WTC11 (cell line): ENCODE results near the gene PPP1CB. TPM values are rescaled to one million over a fixed set of nuclear protein-coding genes. Genes with fewer than 3 reads are reported as not detected.

Source experiments
- ATAC-seq: fragments of 200-7000 bp; cut with Tn5 transposase; 2 replicates; pipeline ENCODE4 v1.10.0; 2021; ENCODE audit warnings: mild to moderate bottlenecking, moderate library complexity
- CTCF ChIA-PET: fragments of 300-600 bp; sonication (Branson Sonifier 250); formaldehyde crosslinking; loops from one replicate; lab custom pipeline; 2021; ENCODE audit warnings: antibody characterized with exemption; lab: Charles Lee
- POLR2A ChIA-PET: fragments of 350-600 bp; sonication (Branson Sonifier 250); formaldehyde crosslinking; loops from one replicate; lab custom pipeline; 2021; ENCODE audit warnings: antibody characterized with exemption; lab: Charles Lee
- DNase-seq: peaks from one replicate; pipeline ENCODE4 v3.0.0; 2021; ENCODE audit warnings: low spot score
- H3K27ac Mint-ChIP-seq: 2 replicates; pipeline ENCODE4 v1.8.0; 2021; ENCODE audit warnings: mixed read lengths
- H3K27me3 Mint-ChIP-seq: 2 replicates; pipeline ENCODE4 v1.8.0; 2021; ENCODE audit warnings: low read depth, mild to moderate bottlenecking, moderate library complexity, mixed read lengths
- H3K36me3 Mint-ChIP-seq: 2 replicates; pipeline ENCODE4 v1.8.0; 2021; ENCODE audit warnings: mixed read lengths
- H3K4me1 Mint-ChIP-seq: 2 replicates; pipeline ENCODE4 v1.8.0; 2022; ENCODE audit warnings: mixed read lengths
- H3K4me3 Mint-ChIP-seq: 2 replicates; pipeline ENCODE4 v1.8.0; 2021; ENCODE audit warnings: mild to moderate bottlenecking, moderate library complexity, mixed read lengths
- H3K9me3 Mint-ChIP-seq: 2 replicates; pipeline ENCODE4 v1.8.0; 2021; ENCODE audit warnings: mixed read lengths
- CBFB ChIP-seq: sonication (generic); formaldehyde crosslinking; IDR thresholded peaks from 2 replicates; pipeline ENCODE4 v1.8.1; 2022; ENCODE audit warnings: mild to moderate bottlenecking, low read depth, missing genetic modification reagents
- CREM ChIP-seq: sonication (generic); formaldehyde crosslinking; IDR thresholded peaks from 2 replicates; pipeline ENCODE4 v1.8.1; 2022; ENCODE audit warnings: mild to moderate bottlenecking, missing genetic modification reagents, moderate library complexity
- ESRRA ChIP-seq: sonication (generic); formaldehyde crosslinking; IDR thresholded peaks from 2 replicates; pipeline ENCODE4 v1.8.1; 2022; ENCODE audit warnings: mild to moderate bottlenecking, missing genetic modification reagents, borderline replicate concordance
- GABPB1 ChIP-seq: sonication (generic); formaldehyde crosslinking; IDR thresholded peaks from 2 replicates; pipeline ENCODE4 v1.8.1; 2023; ENCODE audit warnings: mild to moderate bottlenecking, missing genetic modification reagents
- GTF2I ChIP-seq: fragments of 250-450 bp; sonication (Bioruptor Pico); conservative IDR thresholded peaks from 2 replicates; pipeline ENCODE4 v1.4.0; 2021; ENCODE audit warnings: mild to moderate bottlenecking
- JUN ChIP-seq: sonication (generic); formaldehyde crosslinking; IDR thresholded peaks from 2 replicates; pipeline ENCODE4 v1.8.0; 2023; ENCODE audit warnings: mild to moderate bottlenecking, missing genetic modification reagents
- RELA ChIP-seq: sonication (generic); formaldehyde crosslinking; IDR thresholded peaks from 2 replicates; pipeline ENCODE4 v1.8.1; 2022; ENCODE audit warnings: missing genetic modification reagents, mild to moderate bottlenecking, borderline replicate concordance
- SOX15 ChIP-seq: fragments of 250-450 bp; sonication (Bioruptor Pico); IDR thresholded peaks from 2 replicates; pipeline ENCODE4 v1.9.0; 2021; ENCODE audit warnings: mild to moderate bottlenecking
- TCF7 ChIP-seq: sonication (generic); formaldehyde crosslinking; IDR thresholded peaks from 2 replicates; pipeline ENCODE4 v1.8.0; 2022; ENCODE audit warnings: mild to moderate bottlenecking, low read depth, missing genetic modification reagents, moderate library complexity
- TEAD4 ChIP-seq: sonication (generic); formaldehyde crosslinking; IDR thresholded peaks from 2 replicates; pipeline ENCODE4 v1.8.0; 2022; ENCODE audit warnings: mild to moderate bottlenecking, missing genetic modification reagents
- ZNF263 ChIP-seq: sonication (generic); formaldehyde crosslinking; IDR thresholded peaks from 2 replicates; pipeline ENCODE4 v1.8.1; 2022; ENCODE audit warnings: low read depth, mild to moderate bottlenecking, moderate library complexity, missing genetic modification reagents
- total RNA-seq: library from RNA; stranded (reverse); gene quantifications from 3 replicates; pipeline ENCODE4 v1.2.3, GENCODE V29; 2021
- TF ChIP-seq, protein P1 (sequence below): sonication (generic); formaldehyde crosslinking; IDR thresholded peaks from 2 replicates; pipeline ENCODE4 v1.8.0; 2022; ENCODE audit warnings: missing genetic modification reagents
- TF ChIP-seq, protein P2 (sequence below): fragments of 250-450 bp; sonication (Bioruptor Pico); IDR thresholded peaks from 2 replicates; pipeline ENCODE4 v1.9.0; 2021; ENCODE audit warnings: mild to moderate bottlenecking
- TF ChIP-seq, protein P3 (sequence below): sonication (generic); formaldehyde crosslinking; IDR thresholded peaks from 2 replicates; pipeline ENCODE4 v1.8.0; 2023; ENCODE audit warnings: missing genetic modification reagents
- TF ChIP-seq, protein P4 (sequence below): sonication (generic); formaldehyde crosslinking; IDR thresholded peaks from 2 replicates; pipeline ENCODE4 v1.8.0; 2023; ENCODE audit warnings: missing genetic modification reagents, mild to moderate bottlenecking, borderline replicate concordance
- TF ChIP-seq, protein P5 (sequence below): sonication (generic); formaldehyde crosslinking; IDR thresholded peaks from 2 replicates; pipeline ENCODE4 v1.8.0; 2022; ENCODE audit warnings: mild to moderate bottlenecking, missing genetic modification reagents

The PPP1CB gene
- total RNA-seq, 1 experiment from 2014 or later: 133 TPM

DNA sequence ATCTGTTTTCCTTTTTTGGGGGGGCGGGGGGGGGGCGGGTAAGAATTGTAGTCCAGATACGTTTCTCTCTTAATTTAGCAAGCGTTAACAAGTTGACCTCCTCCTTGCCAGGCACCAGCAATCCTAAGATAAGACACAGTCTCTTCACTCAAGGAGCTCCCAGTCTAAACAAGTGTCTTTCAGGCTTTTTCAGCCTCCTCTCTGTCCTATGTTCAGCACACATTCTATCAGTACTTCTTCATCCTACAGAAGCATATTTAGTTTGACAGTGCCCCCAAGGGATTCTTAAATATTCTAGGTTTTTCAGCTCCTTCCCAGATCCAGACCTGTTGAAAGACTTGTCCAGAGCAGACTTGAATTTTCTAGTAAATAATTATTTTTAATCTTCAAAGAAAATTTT lies 2.7 kb downstream of the PPP1CB start:
- no peak for DNase-seq
- no peak overlapping the region for H3K27ac Mint-ChIP-seq
- H3K4me3 Mint-ChIP-seq: peak overlapping the region; percentile 41
- peaks cover 4% of the 10 kb centered on the region; the same call in 1 of the 2 replicates for H3K36me3 Mint-ChIP-seq
- no peaks in the 10 kb centered on the region for H3K27me3 Mint-ChIP-seq
- no peak for ATAC-seq
- CTCF ChIA-PET: interaction anchor here (0.6 to 3.7 kb wide), 4 partner anchors 94 to 187 kb away, joined by 3 to 27 read pairs (median 6); no protein-coding TSS in a partner anchor
- TF ChIP-seq, protein P1, sequence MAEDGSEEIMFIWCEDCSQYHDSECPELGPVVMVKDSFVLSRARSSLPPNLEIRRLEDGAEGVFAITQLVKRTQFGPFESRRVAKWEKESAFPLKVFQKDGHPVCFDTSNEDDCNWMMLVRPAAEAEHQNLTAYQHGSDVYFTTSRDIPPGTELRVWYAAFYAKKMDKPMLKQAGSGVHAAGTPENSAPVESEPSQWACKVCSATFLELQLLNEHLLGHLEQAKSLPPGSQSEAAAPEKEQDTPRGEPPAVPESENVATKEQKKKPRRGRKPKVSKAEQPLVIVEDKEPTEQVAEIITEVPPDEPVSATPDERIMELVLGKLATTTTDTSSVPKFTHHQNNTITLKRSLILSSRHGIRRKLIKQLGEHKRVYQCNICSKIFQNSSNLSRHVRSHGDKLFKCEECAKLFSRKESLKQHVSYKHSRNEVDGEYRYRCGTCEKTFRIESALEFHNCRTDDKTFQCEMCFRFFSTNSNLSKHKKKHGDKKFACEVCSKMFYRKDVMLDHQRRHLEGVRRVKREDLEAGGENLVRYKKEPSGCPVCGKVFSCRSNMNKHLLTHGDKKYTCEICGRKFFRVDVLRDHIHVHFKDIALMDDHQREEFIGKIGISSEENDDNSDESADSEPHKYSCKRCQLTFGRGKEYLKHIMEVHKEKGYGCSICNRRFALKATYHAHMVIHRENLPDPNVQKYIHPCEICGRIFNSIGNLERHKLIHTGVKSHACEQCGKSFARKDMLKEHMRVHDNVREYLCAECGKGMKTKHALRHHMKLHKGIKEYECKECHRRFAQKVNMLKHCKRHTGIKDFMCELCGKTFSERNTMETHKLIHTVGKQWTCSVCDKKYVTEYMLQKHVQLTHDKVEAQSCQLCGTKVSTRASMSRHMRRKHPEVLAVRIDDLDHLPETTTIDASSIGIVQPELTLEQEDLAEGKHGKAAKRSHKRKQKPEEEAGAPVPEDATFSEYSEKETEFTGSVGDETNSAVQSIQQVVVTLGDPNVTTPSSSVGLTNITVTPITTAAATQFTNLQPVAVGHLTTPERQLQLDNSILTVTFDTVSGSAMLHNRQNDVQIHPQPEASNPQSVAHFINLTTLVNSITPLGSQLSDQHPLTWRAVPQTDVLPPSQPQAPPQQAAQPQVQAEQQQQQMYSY (CRISPR knock-in tag): no peak
- no peak for TF ChIP-seq SOX15 (CRISPR knock-in tag)
- TF ChIP-seq, protein P2, sequence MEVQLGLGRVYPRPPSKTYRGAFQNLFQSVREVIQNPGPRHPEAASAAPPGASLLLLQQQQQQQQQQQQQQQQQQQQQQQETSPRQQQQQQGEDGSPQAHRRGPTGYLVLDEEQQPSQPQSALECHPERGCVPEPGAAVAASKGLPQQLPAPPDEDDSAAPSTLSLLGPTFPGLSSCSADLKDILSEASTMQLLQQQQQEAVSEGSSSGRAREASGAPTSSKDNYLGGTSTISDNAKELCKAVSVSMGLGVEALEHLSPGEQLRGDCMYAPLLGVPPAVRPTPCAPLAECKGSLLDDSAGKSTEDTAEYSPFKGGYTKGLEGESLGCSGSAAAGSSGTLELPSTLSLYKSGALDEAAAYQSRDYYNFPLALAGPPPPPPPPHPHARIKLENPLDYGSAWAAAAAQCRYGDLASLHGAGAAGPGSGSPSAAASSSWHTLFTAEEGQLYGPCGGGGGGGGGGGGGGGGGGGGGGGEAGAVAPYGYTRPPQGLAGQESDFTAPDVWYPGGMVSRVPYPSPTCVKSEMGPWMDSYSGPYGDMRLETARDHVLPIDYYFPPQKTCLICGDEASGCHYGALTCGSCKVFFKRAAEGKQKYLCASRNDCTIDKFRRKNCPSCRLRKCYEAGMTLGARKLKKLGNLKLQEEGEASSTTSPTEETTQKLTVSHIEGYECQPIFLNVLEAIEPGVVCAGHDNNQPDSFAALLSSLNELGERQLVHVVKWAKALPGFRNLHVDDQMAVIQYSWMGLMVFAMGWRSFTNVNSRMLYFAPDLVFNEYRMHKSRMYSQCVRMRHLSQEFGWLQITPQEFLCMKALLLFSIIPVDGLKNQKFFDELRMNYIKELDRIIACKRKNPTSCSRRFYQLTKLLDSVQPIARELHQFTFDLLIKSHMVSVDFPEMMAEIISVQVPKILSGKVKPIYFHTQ: no peak
- TF ChIP-seq, protein P3, sequence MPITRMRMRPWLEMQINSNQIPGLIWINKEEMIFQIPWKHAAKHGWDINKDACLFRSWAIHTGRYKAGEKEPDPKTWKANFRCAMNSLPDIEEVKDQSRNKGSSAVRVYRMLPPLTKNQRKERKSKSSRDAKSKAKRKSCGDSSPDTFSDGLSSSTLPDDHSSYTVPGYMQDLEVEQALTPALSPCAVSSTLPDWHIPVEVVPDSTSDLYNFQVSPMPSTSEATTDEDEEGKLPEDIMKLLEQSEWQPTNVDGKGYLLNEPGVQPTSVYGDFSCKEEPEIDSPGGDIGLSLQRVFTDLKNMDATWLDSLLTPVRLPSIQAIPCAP (CRISPR knock-in tag): no peak
- no peak for TF ChIP-seq ZNF263 (CRISPR knock-in tag)
- TF ChIP-seq RELA (CRISPR knock-in tag): no peak
- TF ChIP-seq, protein P4, sequence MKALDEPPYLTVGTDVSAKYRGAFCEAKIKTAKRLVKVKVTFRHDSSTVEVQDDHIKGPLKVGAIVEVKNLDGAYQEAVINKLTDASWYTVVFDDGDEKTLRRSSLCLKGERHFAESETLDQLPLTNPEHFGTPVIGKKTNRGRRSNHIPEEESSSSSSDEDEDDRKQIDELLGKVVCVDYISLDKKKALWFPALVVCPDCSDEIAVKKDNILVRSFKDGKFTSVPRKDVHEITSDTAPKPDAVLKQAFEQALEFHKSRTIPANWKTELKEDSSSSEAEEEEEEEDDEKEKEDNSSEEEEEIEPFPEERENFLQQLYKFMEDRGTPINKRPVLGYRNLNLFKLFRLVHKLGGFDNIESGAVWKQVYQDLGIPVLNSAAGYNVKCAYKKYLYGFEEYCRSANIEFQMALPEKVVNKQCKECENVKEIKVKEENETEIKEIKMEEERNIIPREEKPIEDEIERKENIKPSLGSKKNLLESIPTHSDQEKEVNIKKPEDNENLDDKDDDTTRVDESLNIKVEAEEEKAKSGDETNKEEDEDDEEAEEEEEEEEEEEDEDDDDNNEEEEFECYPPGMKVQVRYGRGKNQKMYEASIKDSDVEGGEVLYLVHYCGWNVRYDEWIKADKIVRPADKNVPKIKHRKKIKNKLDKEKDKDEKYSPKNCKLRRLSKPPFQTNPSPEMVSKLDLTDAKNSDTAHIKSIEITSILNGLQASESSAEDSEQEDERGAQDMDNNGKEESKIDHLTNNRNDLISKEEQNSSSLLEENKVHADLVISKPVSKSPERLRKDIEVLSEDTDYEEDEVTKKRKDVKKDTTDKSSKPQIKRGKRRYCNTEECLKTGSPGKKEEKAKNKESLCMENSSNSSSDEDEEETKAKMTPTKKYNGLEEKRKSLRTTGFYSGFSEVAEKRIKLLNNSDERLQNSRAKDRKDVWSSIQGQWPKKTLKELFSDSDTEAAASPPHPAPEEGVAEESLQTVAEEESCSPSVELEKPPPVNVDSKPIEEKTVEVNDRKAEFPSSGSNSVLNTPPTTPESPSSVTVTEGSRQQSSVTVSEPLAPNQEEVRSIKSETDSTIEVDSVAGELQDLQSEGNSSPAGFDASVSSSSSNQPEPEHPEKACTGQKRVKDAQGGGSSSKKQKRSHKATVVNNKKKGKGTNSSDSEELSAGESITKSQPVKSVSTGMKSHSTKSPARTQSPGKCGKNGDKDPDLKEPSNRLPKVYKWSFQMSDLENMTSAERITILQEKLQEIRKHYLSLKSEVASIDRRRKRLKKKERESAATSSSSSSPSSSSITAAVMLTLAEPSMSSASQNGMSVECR (CRISPR knock-in tag): no peak
- TF ChIP-seq ESRRA (CRISPR knock-in tag): no peak
- no peak for TF ChIP-seq CBFB (CRISPR knock-in tag)
- TF ChIP-seq CREM (CRISPR knock-in tag): no peak
- TF ChIP-seq GTF2I (CRISPR knock-in tag): no peak
- no peak for TF ChIP-seq JUN
- TF ChIP-seq TCF7 (CRISPR knock-in tag): no peak
- TF ChIP-seq TEAD4 (CRISPR knock-in tag): no peak
- TF ChIP-seq, protein P5, sequence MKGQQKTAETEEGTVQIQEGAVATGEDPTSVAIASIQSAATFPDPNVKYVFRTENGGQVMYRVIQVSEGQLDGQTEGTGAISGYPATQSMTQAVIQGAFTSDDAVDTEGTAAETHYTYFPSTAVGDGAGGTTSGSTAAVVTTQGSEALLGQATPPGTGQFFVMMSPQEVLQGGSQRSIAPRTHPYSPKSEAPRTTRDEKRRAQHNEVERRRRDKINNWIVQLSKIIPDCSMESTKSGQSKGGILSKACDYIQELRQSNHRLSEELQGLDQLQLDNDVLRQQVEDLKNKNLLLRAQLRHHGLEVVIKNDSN (CRISPR knock-in tag): no peak
- no peak for TF ChIP-seq GABPB1
- H3K4me1 Mint-ChIP-seq: peaks cover 45% of the 10 kb centered on the region
- POLR2A ChIA-PET: no interaction called here
- H3K9me3 Mint-ChIP-seq: no peaks in the 10 kb centered on the region
